Esophagus muscularis mucosa (tissue), 4 donors: ENCODE results near the gene TMPRSS4. TPM values are rescaled to one million over a fixed set of nuclear protein-coding genes. Genes with fewer than 3 reads are reported as not detected.

Experiments used
- DNase-seq: peaks from one replicate; pipeline ENCODE4 v3.0.0-alpha.2; 2017; ENCODE audit errors: extremely low spot score
- H3K27ac ChIP-seq, 4 donors: fragments of 200-600 bp; sonication (generic); replicated peaks in 1 of 4; 1 replicate in 3 of 4; 2 replicates in 1 of 4; pipeline ENCODE4 v1.5.1; 2016 to 2019; ENCODE audit warnings: mild to moderate bottlenecking in 1 of 4
- H3K27me3 ChIP-seq, 4 donors: fragments of 200-600 bp; sonication (generic); one replicate each; pipeline versions ENCODE4 v1.5.1 to v1.6.0; 2016 to 2019
- H3K36me3 ChIP-seq, 4 donors: fragments of 200-600 bp; sonication (generic); one replicate each; pipeline ENCODE4 v1.5.1; 2016 to 2019
- H3K4me1 ChIP-seq, 4 donors: fragments of 200-600 bp; sonication (generic); one replicate each; pipeline ENCODE4 v1.5.1; 2016 to 2019
- H3K4me3 ChIP-seq, 4 donors: fragments of 200-600 bp; sonication (generic); 1 replicate in 2 of 4; 2 replicates in 2 of 4; pipeline ENCODE4 v1.5.1; 2016 to 2019; ENCODE audit warnings: mild to moderate bottlenecking in 4 of 4, moderate library complexity in 1 of 4
- H3K9me3 ChIP-seq, 4 donors: fragments of 200-600 bp; sonication (generic); 1 replicate in 3 of 4; 2 replicates in 1 of 4; pipeline ENCODE4 v1.5.1; 2016 to 2019
- EP300 ChIP-seq: sonication (generic); formaldehyde crosslinking; IDR thresholded peaks from one replicate; pipeline ENCODE4 v1.6.1; 2017; ENCODE audit warnings: antibody characterized with exemption
- POLR2A ChIP-seq: fragments of 450-650 bp; IDR thresholded peaks from one replicate; pipeline ENCODE4 v1.6.1; 2017; ENCODE audit warnings: antibody characterized with exemption, moderate library complexity, mild to moderate bottlenecking, low read depth
- POLR2AphosphoS5 ChIP-seq, 2 donors: sonication (generic); formaldehyde crosslinking; IDR thresholded peaks; one replicate each; pipeline ENCODE4 v1.6.1; 2017; ENCODE audit warnings: antibody characterized with exemption in 2 of 2
- WGBS: methylation state at CpG from one replicate; pipeline ENCODE4 v1.1.5; 2018; 5-methylcytosine and 5-hydroxymethylcytosine counted together
- intact Hi-C: fragments of 100-400 bp; cut with DNase I; formaldehyde crosslinking; loops from one replicate; pipeline ENCODE4 v1.15.1; 2023
- total RNA-seq, 4 donors: library from RNA; depleted of rRNA; stranded (reverse); fragments of >200 nt; gene quantifications; one replicate each; pipeline versions ENCODE4 v1.1.0 to v1.2.1, GENCODE V29; 2016
- TF ChIP-seq, protein P1 (sequence below), 3 experiments: fragments of 200-600 bp in 2 of 3; fragments of 450-650 bp in 1 of 3; sonication (generic) in 2 of 3; IDR thresholded peaks; one replicate each; pipeline ENCODE4 v1.5.1; 2017 to 2019; ENCODE audit warnings: antibody characterized with exemption in 3 of 3, mild to moderate bottlenecking in 2 of 3, moderate library complexity in 1 of 3

TMPRSS4 gene
- total RNA-seq, 4 donors from 2014 or later = 0.17 to 0.33 (median 0.26) TPM; not detected in 1

DNA sequence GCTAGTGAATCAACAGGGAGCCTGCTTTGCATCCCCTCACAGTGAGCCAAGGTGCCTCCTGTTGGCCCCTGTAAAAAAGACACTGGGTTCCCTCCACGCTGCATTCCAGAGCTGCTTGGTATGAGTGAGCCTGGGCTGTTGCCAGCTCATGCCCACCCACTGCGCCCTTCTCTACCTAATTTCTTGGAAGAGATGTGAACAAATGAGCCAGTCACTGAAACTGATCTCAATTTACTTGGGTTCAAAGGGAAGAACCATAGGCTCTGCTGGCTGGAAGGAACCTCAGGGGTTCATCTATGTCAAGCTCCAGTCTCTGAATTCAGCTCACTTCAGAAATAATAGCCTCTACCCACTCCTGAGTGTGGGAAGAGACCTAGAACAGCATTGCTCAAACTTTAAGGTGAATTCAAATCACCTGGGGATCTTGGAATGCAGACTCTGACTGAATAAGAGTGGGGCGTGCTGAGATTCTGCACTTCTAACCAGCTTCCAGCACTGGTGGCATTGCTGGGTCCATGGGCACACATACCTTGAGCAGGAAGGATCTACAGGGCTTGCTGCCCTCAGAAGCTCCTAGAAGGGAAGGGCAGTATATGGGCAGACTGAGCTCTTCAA, 5.4 kb upstream of the TMPRSS4 start:
- H3K4me1 ChIP-seq = peaks cover 0 to 3% (median 0%) of the 10 kb centered on the region in 4 donors

DNA sequence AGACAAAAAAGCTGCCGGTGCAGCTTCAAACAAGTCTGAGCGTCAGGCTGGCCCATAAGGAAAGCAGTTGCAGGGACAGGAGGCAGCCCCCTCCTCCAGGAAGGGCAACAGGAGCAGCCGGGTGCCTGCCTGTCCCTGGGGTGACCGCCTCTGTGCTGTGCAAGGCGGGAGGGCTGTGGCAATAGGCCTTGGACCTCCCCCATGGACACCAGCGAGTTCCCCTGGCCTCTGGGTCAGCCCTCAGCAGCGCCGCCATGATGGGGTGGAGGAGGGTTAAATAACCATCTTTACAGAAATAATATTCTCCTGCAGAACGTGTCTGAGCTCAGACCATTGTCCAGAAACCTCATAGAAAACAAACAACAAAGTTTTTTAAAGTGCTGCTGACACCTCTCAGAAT, 3.3 kb upstream of the TMPRSS4 start:
- Histone ChIP-seq H3K36me3 (no peaks in the 10 kb centered on the region), H3K4me3 (no peak overlapping the region), H3K27ac (no peak overlapping the region), H3K4me1 (no peaks in the 10 kb centered on the region), H3K27me3 (peaks cover 0 to 23% (median 0%) of the 10 kb centered on the region in 4 donors), H3K9me3 (no peaks in the 10 kb centered on the region)
- no peak for DNase-seq
- 91% methylated on average over 6 of the region's 9 CpGs for WGBS
- intact Hi-C loops = no loop called here
- TF ChIP-seq EP300 (no peak), POLR2A (no peak), POLR2AphosphoS5 (IDR thresholded peaks at IDR 0.05) (no peak)
- TF ChIP-seq, protein P1, sequence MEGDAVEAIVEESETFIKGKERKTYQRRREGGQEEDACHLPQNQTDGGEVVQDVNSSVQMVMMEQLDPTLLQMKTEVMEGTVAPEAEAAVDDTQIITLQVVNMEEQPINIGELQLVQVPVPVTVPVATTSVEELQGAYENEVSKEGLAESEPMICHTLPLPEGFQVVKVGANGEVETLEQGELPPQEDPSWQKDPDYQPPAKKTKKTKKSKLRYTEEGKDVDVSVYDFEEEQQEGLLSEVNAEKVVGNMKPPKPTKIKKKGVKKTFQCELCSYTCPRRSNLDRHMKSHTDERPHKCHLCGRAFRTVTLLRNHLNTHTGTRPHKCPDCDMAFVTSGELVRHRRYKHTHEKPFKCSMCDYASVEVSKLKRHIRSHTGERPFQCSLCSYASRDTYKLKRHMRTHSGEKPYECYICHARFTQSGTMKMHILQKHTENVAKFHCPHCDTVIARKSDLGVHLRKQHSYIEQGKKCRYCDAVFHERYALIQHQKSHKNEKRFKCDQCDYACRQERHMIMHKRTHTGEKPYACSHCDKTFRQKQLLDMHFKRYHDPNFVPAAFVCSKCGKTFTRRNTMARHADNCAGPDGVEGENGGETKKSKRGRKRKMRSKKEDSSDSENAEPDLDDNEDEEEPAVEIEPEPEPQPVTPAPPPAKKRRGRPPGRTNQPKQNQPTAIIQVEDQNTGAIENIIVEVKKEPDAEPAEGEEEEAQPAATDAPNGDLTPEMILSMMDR (IDR thresholded peaks at IDR 0.05) = no peak

More for the DNA sequence above, 5.4 kb upstream of the TMPRSS4 start:
- 89% methylated on average over 3 of the region's 3 CpGs for WGBS
- Histone ChIP-seq H3K27me3 (peaks cover 0 to 29% (median 0%) of the 10 kb centered on the region in 4 donors), H3K4me3 (no peak overlapping the region), H3K9me3 (no peaks in the 10 kb centered on the region), H3K36me3 (no peaks in the 10 kb centered on the region), H3K27ac (no peak overlapping the region)
- DNase-seq = no peak
- TF ChIP-seq, protein P1 (IDR thresholded peaks at IDR 0.05) = no peak
- TF ChIP-seq POLR2AphosphoS5 (IDR thresholded peaks at IDR 0.05) (no peak), EP300 (no peak), POLR2A (no peak)
- intact Hi-C loops = no loop called here

DNA sequence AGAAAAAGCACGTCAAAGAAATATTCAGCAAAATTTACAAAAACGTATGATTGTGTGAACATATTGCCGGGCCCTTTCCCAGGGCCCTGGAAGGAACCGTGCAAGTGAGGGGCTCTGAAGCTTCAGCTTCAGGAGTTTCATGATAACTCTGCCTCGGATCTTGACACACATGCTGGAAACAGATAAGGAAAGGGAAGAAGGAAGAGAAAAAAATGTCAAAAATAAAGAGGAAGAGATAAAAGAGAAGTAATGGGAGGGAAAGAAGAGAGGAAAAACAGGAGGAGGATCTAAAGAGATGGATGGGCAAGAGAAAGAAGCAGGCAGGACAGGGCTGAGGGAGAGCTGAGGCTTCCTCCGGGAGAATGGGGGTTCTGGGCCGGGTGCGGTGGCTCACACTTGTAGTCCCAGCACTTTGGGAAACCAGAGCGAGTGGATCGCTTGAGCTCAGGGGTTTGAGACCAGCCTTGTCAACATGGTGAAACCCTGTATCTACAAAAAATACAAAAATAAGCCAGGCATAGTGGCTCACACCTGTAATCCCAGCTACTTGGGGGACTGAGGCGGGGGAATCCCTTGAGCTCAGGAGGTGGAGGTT, 2.7 kb upstream of the TMPRSS4 start:
- H3K36me3 ChIP-seq = no peaks in the 10 kb centered on the region
- no peak for DNase-seq
- 78% methylated on average over 11 of the region's 11 CpGs for WGBS
- intact Hi-C loops = no loop called here
- H3K4me3 ChIP-seq = no peak overlapping the region
- H3K27ac ChIP-seq = no peak overlapping the region
- no peaks in the 10 kb centered on the region for H3K4me1 ChIP-seq
- H3K9me3 ChIP-seq = no peaks in the 10 kb centered on the region
- peaks cover 0 to 28% (median 0%) of the 10 kb centered on the region in 4 donors for H3K27me3 ChIP-seq
- TF ChIP-seq POLR2AphosphoS5 (IDR thresholded peaks at IDR 0.05) = no peak
- TF ChIP-seq EP300 = no peak
- TF ChIP-seq, protein P1 (IDR thresholded peaks at IDR 0.05) = no peak
- TF ChIP-seq POLR2A = no peak

DNA sequence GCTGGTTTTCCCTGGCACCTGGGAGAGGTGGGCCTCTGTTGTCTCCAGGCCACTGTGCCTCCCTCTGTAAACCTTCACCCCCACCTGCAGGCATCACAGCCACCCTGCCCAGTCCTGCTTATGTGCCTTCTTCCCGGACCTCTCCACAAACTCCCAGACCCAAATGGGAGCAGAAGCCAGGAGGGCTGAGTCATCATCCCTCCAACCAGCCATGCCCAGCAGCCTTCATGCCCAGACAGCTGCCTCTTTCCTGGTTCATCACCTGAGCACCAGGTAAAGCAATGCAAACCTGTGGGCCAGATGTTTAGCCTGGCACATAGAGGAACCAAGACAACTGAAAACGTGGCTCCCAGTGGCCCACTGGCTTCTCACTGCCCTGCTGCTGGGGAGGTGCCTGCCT, 2.1 kb upstream of the TMPRSS4 start:
- Histone ChIP-seq H3K27ac (no peak overlapping the region), H3K27me3 (peaks cover 0 to 31% (median 0%) of the 10 kb centered on the region in 4 donors)
- intact Hi-C loops = no loop called here

More for the DNA sequence above, 2.1 kb upstream of the TMPRSS4 start:
- Histone ChIP-seq H3K9me3 (no peaks in the 10 kb centered on the region), H3K4me1 (no peaks in the 10 kb centered on the region), H3K4me3 (no peak overlapping the region), H3K36me3 (no peaks in the 10 kb centered on the region)
- DNase-seq = no peak
- TF ChIP-seq POLR2A = no peak
- no peak for TF ChIP-seq POLR2AphosphoS5 (IDR thresholded peaks at IDR 0.05)
- no peak for TF ChIP-seq EP300
- TF ChIP-seq, protein P1 (IDR thresholded peaks at IDR 0.05) = no peak
- 77% methylated on average over 1 of the region's 2 CpGs for WGBS
